ENCODE data around the gene PSMC4.

Gene PSMC4

DNA sequence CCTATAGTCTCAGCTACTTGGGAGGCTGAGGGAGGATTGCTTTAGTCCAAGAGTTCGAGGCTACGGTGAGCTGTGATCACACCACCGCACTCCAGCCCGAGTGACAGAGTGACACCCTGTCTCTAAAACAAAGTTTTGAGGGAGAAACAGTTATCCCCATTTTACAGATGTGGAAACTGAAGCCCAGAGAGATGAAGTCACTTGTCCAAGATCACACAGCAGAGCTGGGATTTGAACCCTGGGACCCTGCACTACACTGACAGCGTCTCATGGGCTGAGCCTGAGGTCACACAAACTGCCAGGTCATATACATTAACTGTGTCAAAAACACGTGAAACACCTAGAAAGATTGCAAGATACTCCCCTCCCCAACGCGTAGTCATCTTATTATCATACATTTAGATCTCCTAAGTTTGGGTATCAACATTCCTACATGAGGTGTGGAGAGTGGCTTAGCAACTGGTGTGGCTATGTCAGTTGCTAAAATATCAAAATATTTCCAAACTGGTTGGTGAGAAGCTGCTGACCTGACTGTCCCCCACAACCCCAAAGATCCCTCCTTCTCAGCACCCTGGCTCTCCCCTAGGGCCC, 44.7 kb upstream of the PSMC4 start:
- Histone ChIP-seq H2BK12ac (ENCODE audit: low read length in 2 of 2) (no peak overlapping the region), H3K4me3 (ENCODE audit: insufficient read depth in 1 of 2, low read depth in 1 of 2, low read length in 2 of 2) (no peak overlapping the region), H2AFZ (ENCODE audit: low read depth, low read length) (no peak overlapping the region), H2BK15ac (ENCODE audit: low read depth, poor library complexity, severe bottlenecking) (no peak overlapping the region), H3K36me3 (ENCODE audit: control insufficient read depth in 1 of 2, insufficient read depth in 2 of 2, low read depth in 1 of 2, low read length in 2 of 2) (no peaks in the 10 kb centered on the region), H3K23ac (ENCODE audit: low read length in 2 of 2) (no peak overlapping the region), H3K14ac (ENCODE audit: low read length in 2 of 2) (no peak overlapping the region), H4K8ac (ENCODE audit: low read length) (no peak overlapping the region), H3K4ac (ENCODE audit: low read depth in 1 of 2, low read length in 2 of 2) (no peak overlapping the region), H3K9me3 (ENCODE audit: control insufficient read depth, low read length) (no peaks in the 10 kb centered on the region), H2BK120ac (ENCODE audit: low read depth, low read length) (no peak overlapping the region), H3K27me3 (ENCODE audit: control insufficient read depth in 1 of 2, insufficient read depth in 1 of 2, low read length in 2 of 2) (peaks cover 0 to 4% of the 10 kb centered on the region in 2 experiments), H2BK5ac (ENCODE audit: low read depth, low read length, poor library complexity, severe bottlenecking) (no peak overlapping the region), H2AK5ac (ENCODE audit: low read length, severe bottlenecking) (no peak overlapping the region), H4K91ac (ENCODE audit: low read length) (no peak overlapping the region), H3K4me1 (ENCODE audit: control insufficient read depth, insufficient read depth, low read depth, low read length) (no peaks in the 10 kb centered on the region), H3K9ac (ENCODE audit: low read length) (no peak overlapping the region), H3K27ac (ENCODE audit: low read length, poor library complexity, severe bottlenecking) (no peak overlapping the region), H3K79me1 (replicated peaks; ENCODE audit: low read length, poor library complexity, severe bottlenecking) (no peaks in the 10 kb centered on the region), H3K18ac (ENCODE audit: low read depth in 1 of 2, low read length in 2 of 2) (no peak overlapping the region), H3K4me2 (ENCODE audit: low read length, poor library complexity, severe bottlenecking) (no peak overlapping the region)
- WGBS, result 95% methylated on average over 5 of the region's 8 CpGs
- no peak for DNase-seq

- Histone ChIP-seq H3K4ac (ENCODE audit: low read depth in 1 of 2, low read length in 2 of 2) (no peak overlapping the region), H2BK120ac (ENCODE audit: low read depth, low read length) (no peak overlapping the region), H4K8ac (ENCODE audit: low read length) (no peak overlapping the region), H3K27ac (ENCODE audit: low read length, poor library complexity, severe bottlenecking) (no peak overlapping the region), H3K14ac (ENCODE audit: low read length in 2 of 2) (no peak overlapping the region), H2AK5ac (ENCODE audit: low read length, severe bottlenecking) (no peak overlapping the region), H2BK5ac (ENCODE audit: low read depth, low read length, poor library complexity, severe bottlenecking) (no peak overlapping the region), H3K23ac (ENCODE audit: low read length in 2 of 2) (no peak overlapping the region), H3K18ac (ENCODE audit: low read depth in 1 of 2, low read length in 2 of 2) (no peak overlapping the region), H3K4me3 (ENCODE audit: insufficient read depth in 1 of 2, low read depth in 1 of 2, low read length in 2 of 2) (no peak overlapping the region), H3K27me3 (ENCODE audit: control insufficient read depth in 1 of 2, insufficient read depth in 1 of 2, low read length in 2 of 2) (peaks cover 0 to 4% of the 10 kb centered on the region in 2 experiments), H2BK15ac (ENCODE audit: low read depth, poor library complexity, severe bottlenecking) (no peak overlapping the region), H4K91ac (ENCODE audit: low read length) (no peak overlapping the region), H3K9ac (ENCODE audit: low read length) (no peak overlapping the region), H3K4me2 (ENCODE audit: low read length, poor library complexity, severe bottlenecking) (no peak overlapping the region), H3K4me1 (ENCODE audit: control insufficient read depth, insufficient read depth, low read depth, low read length) (no peaks in the 10 kb centered on the region), H3K36me3 (ENCODE audit: control insufficient read depth in 1 of 2, insufficient read depth in 2 of 2, low read depth in 1 of 2, low read length in 2 of 2) (no peaks in the 10 kb centered on the region), H2BK12ac (ENCODE audit: low read length in 2 of 2) (no peak overlapping the region), H3K9me3 (ENCODE audit: control insufficient read depth, low read length) (no peaks in the 10 kb centered on the region), H3K79me1 (replicated peaks; ENCODE audit: low read length, poor library complexity, severe bottlenecking) (no peaks in the 10 kb centered on the region), H2AFZ (ENCODE audit: low read depth, low read length) (no peak overlapping the region)
- no peak for DNase-seq
- 87% methylated on average over 11 of the region's 11 CpGs for WGBS
Measured at GRCh38 chr19:39927076-39927475, 43.9 kb upstream of the PSMC4 start.

- Histone ChIP-seq H3K4ac (ENCODE audit: low read depth in 1 of 2, low read length in 2 of 2) (no peak overlapping the region), H3K27ac (ENCODE audit: low read length, poor library complexity, severe bottlenecking) (no peak overlapping the region), H3K23ac (ENCODE audit: low read length in 2 of 2) (no peak overlapping the region), H3K4me1 (ENCODE audit: control insufficient read depth, insufficient read depth, low read depth, low read length) (no peaks in the 10 kb centered on the region), H4K8ac (ENCODE audit: low read length) (no peak overlapping the region), H3K36me3 (ENCODE audit: control insufficient read depth in 1 of 2, insufficient read depth in 2 of 2, low read depth in 1 of 2, low read length in 2 of 2) (no peaks in the 10 kb centered on the region), H3K27me3 (ENCODE audit: control insufficient read depth in 1 of 2, insufficient read depth in 1 of 2, low read length in 2 of 2) (peaks cover 0 to 4% of the 10 kb centered on the region in 2 experiments), H2BK120ac (ENCODE audit: low read depth, low read length) (no peak overlapping the region), H2BK5ac (ENCODE audit: low read depth, low read length, poor library complexity, severe bottlenecking) (no peak overlapping the region), H3K9me3 (ENCODE audit: control insufficient read depth, low read length) (no peaks in the 10 kb centered on the region), H3K9ac (ENCODE audit: low read length) (no peak overlapping the region), H2BK15ac (ENCODE audit: low read depth, poor library complexity, severe bottlenecking) (no peak overlapping the region), H2BK12ac (ENCODE audit: low read length in 2 of 2) (no peak overlapping the region), H3K79me1 (replicated peaks; ENCODE audit: low read length, poor library complexity, severe bottlenecking) (no peaks in the 10 kb centered on the region), H2AFZ (ENCODE audit: low read depth, low read length) (no peak overlapping the region), H2AK5ac (ENCODE audit: low read length, severe bottlenecking) (no peak overlapping the region), H3K14ac (ENCODE audit: low read length in 2 of 2) (no peak overlapping the region), H3K4me2 (ENCODE audit: low read length, poor library complexity, severe bottlenecking) (no peak overlapping the region), H3K4me3 (ENCODE audit: insufficient read depth in 1 of 2, low read depth in 1 of 2, low read length in 2 of 2) (no peak overlapping the region), H4K91ac (ENCODE audit: low read length) (no peak overlapping the region), H3K18ac (ENCODE audit: low read depth in 1 of 2, low read length in 2 of 2) (no peak overlapping the region)
- WGBS, result 88% methylated on average over 23 of the region's 23 CpGs
- DNase-seq, result no peak
Measured at GRCh38 chr19:39927524-39928356, 43.2 kb upstream of the PSMC4 start.

DNA sequence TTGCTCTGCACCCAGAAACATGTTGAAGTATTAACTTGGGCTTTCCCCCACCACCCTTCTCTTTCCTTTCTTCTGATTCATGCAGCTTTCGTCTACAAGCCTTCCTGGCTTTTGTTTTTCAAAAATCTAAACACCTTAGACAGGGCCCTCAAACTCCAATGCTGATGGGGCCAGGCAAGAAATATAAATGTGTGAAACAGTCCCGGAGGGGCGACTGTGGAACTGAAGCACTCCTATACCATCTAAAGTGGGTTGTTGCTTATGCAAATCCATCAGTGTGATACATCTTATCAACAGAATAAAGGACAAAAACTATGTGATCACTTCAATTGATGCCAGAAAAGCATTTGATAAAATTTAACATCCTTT, 42.6 kb upstream of the PSMC4 start:
- no peak overlapping the region for H3K18ac ChIP-seq (ENCODE audit: low read depth in 1 of 2, low read length in 2 of 2)
- H2BK120ac ChIP-seq (ENCODE audit: low read depth, low read length), result no peak overlapping the region
- H3K4me1 ChIP-seq (ENCODE audit: control insufficient read depth, insufficient read depth, low read depth, low read length), result no peaks in the 10 kb centered on the region
- no peaks in the 10 kb centered on the region for H3K9me3 ChIP-seq (ENCODE audit: control insufficient read depth, low read length)
- H2AK5ac ChIP-seq (ENCODE audit: low read length, severe bottlenecking), result no peak overlapping the region
- no peak overlapping the region for H4K91ac ChIP-seq (ENCODE audit: low read length)
- H2BK5ac ChIP-seq (ENCODE audit: low read depth, low read length, poor library complexity, severe bottlenecking), result no peak overlapping the region
- no peak overlapping the region for H3K14ac ChIP-seq (ENCODE audit: low read length in 2 of 2)
- no peak overlapping the region for H3K4me3 ChIP-seq (ENCODE audit: insufficient read depth in 1 of 2, low read depth in 1 of 2, low read length in 2 of 2)
- H4K8ac ChIP-seq (ENCODE audit: low read length), result no peak overlapping the region
- H2BK15ac ChIP-seq (ENCODE audit: low read depth, poor library complexity, severe bottlenecking), result no peak overlapping the region
- no peak overlapping the region for H3K23ac ChIP-seq (ENCODE audit: low read length in 2 of 2)
- H3K4ac ChIP-seq (ENCODE audit: low read depth in 1 of 2, low read length in 2 of 2), result no peak overlapping the region
- peaks cover 0 to 4% of the 10 kb centered on the region in 2 experiments for H3K27me3 ChIP-seq (ENCODE audit: control insufficient read depth in 1 of 2, insufficient read depth in 1 of 2, low read length in 2 of 2)
- H3K4me2 ChIP-seq (ENCODE audit: low read length, poor library complexity, severe bottlenecking), result no peak overlapping the region
- H2BK12ac ChIP-seq (ENCODE audit: low read length in 2 of 2), result no peak overlapping the region
- H3K79me1 ChIP-seq (replicated peaks; ENCODE audit: low read length, poor library complexity, severe bottlenecking), result no peaks in the 10 kb centered on the region
- H3K36me3 ChIP-seq (ENCODE audit: control insufficient read depth in 1 of 2, insufficient read depth in 2 of 2, low read depth in 1 of 2, low read length in 2 of 2), result no peaks in the 10 kb centered on the region
- H3K9ac ChIP-seq (ENCODE audit: low read length), result no peak overlapping the region
- no peak overlapping the region for H2AFZ ChIP-seq (ENCODE audit: low read depth, low read length)
- 71% methylated on average over 3 of the region's 3 CpGs for WGBS
- no peak for DNase-seq
- no peak overlapping the region for H3K27ac ChIP-seq (ENCODE audit: low read length, poor library complexity, severe bottlenecking)
